ENCODE results near the gene ATXN10. TPM values are rescaled to one million over a fixed set of nuclear protein-coding genes. Genes with fewer than 3 reads are reported as not detected.

The ATXN10 gene
- total and polyA plus RNA-seq, 2 of the 13 experiments (the other 11 are each of a cell fraction or from before 2014, with no cell fraction given) = 60.1 to 194 TPM

- no peak for TF ChIP-seq PREB (CRISPR knock-in tag; IDR thresholded peaks at IDR 0.05)
- peak; percentile 31; the same call in 1 of the 2 replicates for TF ChIP-seq JUND (CRISPR knock-in tag; IDR thresholded peaks at IDR 0.05)
- TF ChIP-seq ZMYM3 (CRISPR knock-in tag; IDR thresholded peaks at IDR 0.05) = no peak; the same call in 1 of the 2 replicates
- no peak for TF ChIP-seq MTERF4 (CRISPR knock-in tag; IDR thresholded peaks at IDR 0.05)
- peak; percentile 52; the same call in 1 of the 2 replicates for TF ChIP-seq TFDP2 (CRISPR knock-in tag; IDR thresholded peaks at IDR 0.05)
- TF ChIP-seq ATF7 (IDR thresholded peaks at IDR 0.05) = no peak
- 0 out of 2 replicates have a peak, but pooled peaks have one; percentile 1 for TF ChIP-seq ATF7 (CRISPR knock-in tag; IDR thresholded peaks at IDR 0.05)
- no peak for TF ChIP-seq ZNF350 (CRISPR knock-in tag; IDR thresholded peaks at IDR 0.05; ENCODE audit: borderline replicate concordance, low read depth)
- no peak; the same call in 1 of the 2 replicates for TF ChIP-seq KMT2A (CRISPR knock-in tag; IDR thresholded peaks at IDR 0.05)
- TF ChIP-seq EHMT2 (IDR thresholded peaks at IDR 0.05; ENCODE audit: borderline replicate concordance, low read depth, low read length) = no peak
- TF ChIP-seq ZNF275 (CRISPR knock-in tag; IDR thresholded peaks at IDR 0.05; ENCODE audit: borderline replicate concordance) = no peak
- TF ChIP-seq HDAC2 (CRISPR knock-in tag; IDR thresholded peaks at IDR 0.05) = 0 out of 2 replicates have a peak, but pooled peaks have one; percentile 14
- TF ChIP-seq KLF9 (CRISPR knock-in tag; IDR thresholded peaks at IDR 0.05; ENCODE audit: low read depth) = no peak
- TF ChIP-seq ZNF713 (CRISPR knock-in tag; IDR thresholded peaks at IDR 0.05) = no peak
- TF ChIP-seq MLLT10 (CRISPR knock-in tag; IDR thresholded peaks at IDR 0.05) = no peak
- peak; percentile 69; the same call in 1 of the 2 replicates for TF ChIP-seq TOPORS (CRISPR knock-in tag; IDR thresholded peaks at IDR 0.05)
- peak; percentile 3; the same call in 1 of the 2 replicates for TF ChIP-seq HIVEP1 (CRISPR knock-in tag; IDR thresholded peaks at IDR 0.05)
- TF ChIP-seq ZBTB2 (CRISPR knock-in tag; IDR thresholded peaks at IDR 0.05; ENCODE audit: low read depth) = no peak
- no peak for TF ChIP-seq SETDB1 (CRISPR knock-in tag; IDR thresholded peaks at IDR 0.05; ENCODE audit: borderline replicate concordance)
- TF ChIP-seq IKZF4 (CRISPR knock-in tag; IDR thresholded peaks at IDR 0.05; ENCODE audit: borderline replicate concordance, low read depth, not compliant biosample characterization) = peak; percentile 23
- no peak for TF ChIP-seq ZBTB34 (CRISPR knock-in tag; IDR thresholded peaks at IDR 0.05)
- TF ChIP-seq ZNF879 (CRISPR knock-in tag; IDR thresholded peaks at IDR 0.05) = no peak; the same call in 1 of the 2 replicates
Observed at GRCh38 chr22:45671783-45672563, at the start of gene ATXN10 (continued).

All from HepG2 (cell line).